IMR-90 (cell line): ENCODE results near the gene KIAA0040. TPM values are rescaled to one million over a fixed set of nuclear protein-coding genes. Genes with fewer than 3 reads are reported as not detected.

Experiments used
- ATAC-seq: fragments of 200-7000 bp; cut with Tn5 transposase; 2 replicates; pipeline ENCODE4 v1.9.1; 2020; ENCODE audit warnings: low read depth, mild to moderate bottlenecking, moderate library complexity
- BruUV-seq: library from RNA; stranded (reverse); fragments of 400-500 nt; replicated peaks from 2 replicates; lab custom pipeline; 2021; lab: Mats Ljungman, UMichigan
- CTCF ChIA-PET: fragments of 300-600 bp; formaldehyde crosslinking; extraction: SDS; loops from one replicate; lab custom pipeline; 2021; ENCODE audit warnings: antibody characterized with exemption; lab: Yijun Ruan, JAX
- POLR2A ChIA-PET: fragments of 300-600 bp; sonication (Branson Sonifier 250); formaldehyde crosslinking; loops from one replicate; lab custom pipeline; 2022; ENCODE audit warnings: antibody characterized with exemption; ENCODE audit not compliant: unreplicated experiment; lab: Charles Lee
- DNase-seq: peaks from one replicate; pipeline ENCODE4 v3.0.0; 2013
- H2AFZ ChIP-seq: replicated peaks from 2 replicates; pipeline ENCODE3; 2013; ENCODE audit warnings: low read length, mild to moderate bottlenecking; ENCODE audit not compliant: poor library complexity
- H2AK5ac ChIP-seq: 2 replicates; pipeline ENCODE4 v1.6.1; 2013; ENCODE audit warnings: low read depth, low read length, inconsistent platforms
- H2AK9ac ChIP-seq: replicated peaks from 2 replicates; pipeline ENCODE3; 2013; ENCODE audit warnings: mild to moderate bottlenecking, low read depth, low read length, moderate library complexity; ENCODE audit not compliant: poor library complexity
- H2BK120ac ChIP-seq: 2 replicates; pipeline ENCODE4 v1.6.1; 2013; ENCODE audit warnings: low read depth, low read length, inconsistent platforms
- H2BK15ac ChIP-seq: 3 replicates; pipeline ENCODE4 v1.6.1; 2013; ENCODE audit warnings: low read depth, low read length, inconsistent platforms
- H2BK20ac ChIP-seq: 2 replicates; pipeline ENCODE4 v1.6.1; 2013; ENCODE audit warnings: low read depth, mild to moderate bottlenecking, inconsistent platforms, low read length, moderate library complexity
- H2BK5ac ChIP-seq: 2 replicates; pipeline ENCODE4 v1.6.1; 2013; ENCODE audit warnings: mild to moderate bottlenecking, low read depth, low read length, inconsistent platforms; ENCODE audit not compliant: poor library complexity, severe bottlenecking
- H3K14ac ChIP-seq: replicated peaks from 2 replicates; pipeline ENCODE4 v1.6.1; 2013; ENCODE audit warnings: low read depth, low read length, inconsistent platforms
- H3K18ac ChIP-seq: 2 replicates; pipeline ENCODE4 v1.6.1; 2013; ENCODE audit warnings: low read depth, low read length, control low read depth
- H3K23ac ChIP-seq: 2 replicates; pipeline ENCODE4 v1.6.1; 2013; ENCODE audit warnings: low read depth, low read length, inconsistent platforms
- H3K27ac ChIP-seq: 2 replicates; pipeline ENCODE4 v1.5.1; 2013; ENCODE audit warnings: mild to moderate bottlenecking, control low read depth, low read length; ENCODE audit not compliant: insufficient read depth
- H3K27me3 ChIP-seq: 2 replicates; pipeline ENCODE4 v1.6.1; 2013; ENCODE audit warnings: low read length; ENCODE audit not compliant: control insufficient read depth, insufficient read depth
- H3K36me3 ChIP-seq: 2 replicates; pipeline ENCODE4 v1.6.1; 2013; ENCODE audit warnings: low read length, mixed read lengths; ENCODE audit not compliant: control insufficient read depth, insufficient read depth
- H3K4ac ChIP-seq: 2 replicates; pipeline ENCODE4 v1.6.1; 2013; ENCODE audit warnings: low read depth, low read length, inconsistent platforms
- H3K4me1 ChIP-seq: 2 replicates; pipeline ENCODE4 v1.6.1; 2013; ENCODE audit warnings: low read length, mixed read lengths; ENCODE audit not compliant: control insufficient read depth, insufficient read depth
- H3K4me2 ChIP-seq: 2 replicates; pipeline ENCODE4 v1.6.1; 2013; ENCODE audit warnings: low read depth, mild to moderate bottlenecking, control low read depth, low read length, moderate library complexity
- H3K4me3 ChIP-seq: 2 replicates; pipeline ENCODE4 v1.5.1; 2013; ENCODE audit warnings: low read depth, mild to moderate bottlenecking, control low read depth, low read length, moderate library complexity; ENCODE audit not compliant: insufficient read depth
- H3K56ac ChIP-seq: 2 replicates; pipeline ENCODE4 v1.6.1; 2013; ENCODE audit warnings: low read length, inconsistent platforms; ENCODE audit not compliant: insufficient read depth; ENCODE audit errors: extremely low read depth
- H3K79me1 ChIP-seq, 2 experiments: 2 replicates each; pipeline ENCODE4 v1.6.1; 2013; ENCODE audit warnings: low read length in 2 of 2, inconsistent platforms in 1 of 2, low read depth in 1 of 2
- H3K9ac ChIP-seq: 2 replicates; pipeline ENCODE4 v1.6.1; 2013; ENCODE audit warnings: low read depth, low read length, control low read depth
- H3K9me1 ChIP-seq: 2 replicates; pipeline ENCODE4 v1.6.1; 2013; ENCODE audit warnings: low read length, inconsistent platforms; ENCODE audit not compliant: insufficient read depth
- H3K9me3 ChIP-seq: 2 replicates; pipeline ENCODE4 v1.6.1; 2013; ENCODE audit warnings: low read length; ENCODE audit not compliant: control insufficient read depth, insufficient read depth
- H4K20me1 ChIP-seq: 2 replicates; pipeline ENCODE4 v1.6.1; 2013; ENCODE audit warnings: low read length, inconsistent platforms; ENCODE audit not compliant: insufficient read depth
- H4K5ac ChIP-seq: 2 replicates; pipeline ENCODE4 v1.6.1; 2013; ENCODE audit warnings: mild to moderate bottlenecking, low read depth, low read length, control low read depth
- H4K8ac ChIP-seq, 2 experiments: 2 replicates each; pipeline ENCODE4 v1.6.1; 2013; ENCODE audit warnings: low read depth in 2 of 2, low read length in 2 of 2, control low read depth in 1 of 2, inconsistent platforms in 1 of 2
- H4K91ac ChIP-seq: 2 replicates; pipeline ENCODE4 v1.6.1; 2013; ENCODE audit warnings: low read depth, low read length, inconsistent platforms; ENCODE audit not compliant: insufficient read depth
- CEBPB ChIP-seq: IDR thresholded peaks from 2 replicates; pipeline ENCODE4 v1.6.1; 2012; ENCODE audit warnings: low read depth, low read length, improper control_type of control experiment
- CHD1 ChIP-seq: IDR thresholded peaks from 2 replicates; pipeline ENCODE4 v1.6.1; 2012; ENCODE audit warnings: low read depth, low read length, improper control_type of control experiment
- FOS ChIP-seq: fragments of 150-350 bp; IDR thresholded peaks from 2 replicates; pipeline ENCODE4 v1.6.1; 2016; ENCODE audit warnings: low read depth, low read length
- MAFK ChIP-seq: IDR thresholded peaks from 2 replicates; pipeline ENCODE4 v1.6.1; 2012; ENCODE audit warnings: low read depth, low read length, improper control_type of control experiment
- MAZ ChIP-seq: IDR thresholded peaks from 2 replicates; pipeline ENCODE4 v1.6.1; 2012; ENCODE audit warnings: low read depth, mild to moderate bottlenecking, low read length, improper control_type of control experiment, moderate library complexity, borderline replicate concordance
- MXI1 ChIP-seq: IDR thresholded peaks from 2 replicates; pipeline ENCODE4 v1.6.1; 2012; ENCODE audit warnings: low read depth, mild to moderate bottlenecking, low read length, moderate library complexity, borderline replicate concordance
- NFE2L2 ChIP-seq: fragments of 150-350 bp; IDR thresholded peaks from 2 replicates; pipeline ENCODE4 v1.6.1; 2016; ENCODE audit warnings: low read depth, mild to moderate bottlenecking, low read length
- POLR2A ChIP-seq: IDR thresholded peaks from 2 replicates; pipeline ENCODE4 v1.6.1; 2012; ENCODE audit warnings: mild to moderate bottlenecking, low read depth, low read length
- RAD21 ChIP-seq: IDR thresholded peaks from 2 replicates; pipeline ENCODE4 v1.6.1; 2012; ENCODE audit warnings: low read length, improper control_type of control experiment
- RCOR1 ChIP-seq: IDR thresholded peaks from 2 replicates; pipeline ENCODE4 v1.6.1; 2012; ENCODE audit warnings: mild to moderate bottlenecking, low read length, improper control_type of control experiment; ENCODE audit not compliant: insufficient replicate concordance
- RFX5 ChIP-seq: IDR thresholded peaks from 2 replicates; pipeline ENCODE4 v1.8.0; 2012; ENCODE audit warnings: low read depth, mild to moderate bottlenecking, low read length, moderate library complexity
- SMC3 ChIP-seq: fragments of 150-350 bp; IDR thresholded peaks from 2 replicates; pipeline ENCODE4 v1.6.1; 2016; ENCODE audit warnings: low read depth, mild to moderate bottlenecking, antibody characterized with exemption, low read length, moderate library complexity
- whole genome bisulfite sequencing, 2 experiments: methylation state at CpG; one replicate each; pipeline versions ENCODE4 v1.1.5 to v1.1.7; 2013; ENCODE audit warnings: missing lambda C conversion rate in 2 of 2; ENCODE audit not compliant: insufficient read length in 1 of 2; ENCODE audit errors: extremely low coverage in 2 of 2; 5-methylcytosine and 5-hydroxymethylcytosine counted together
- dilution Hi-C: fragments of 300-500 bp; cut with HindIII; formaldehyde crosslinking; loops from one replicate; pipeline ENCODE4 v1.14.3; 2018; ENCODE audit warnings: low sequenced_read_pairs; ENCODE audit not compliant: unreplicated experiment
- in situ Hi-C: fragments of 300-500 bp; cut with MboI; formaldehyde crosslinking; loops from 3 replicates; pipeline ENCODE4 v1.14.3; 2019; ENCODE audit warnings: low sequenced_read_pairs, inconsistent platforms, mixed read lengths
- intact Hi-C: fragments of 100-400 bp; cut with micrococcal nuclease; formaldehyde crosslinking; loops from 2 replicates; pipeline ENCODE4 v1.10.0; 2022
- polyA plus RNA-seq, 3 experiments: library from polyadenylated mRNA; depleted of rRNA; stranded (reverse); fragments of >200 nt; gene quantifications; 2 replicates each; pipeline ENCODE4 v1.2.3, GENCODE V29; 2012; ENCODE audit warnings: low replicate concordance in 1 of 3
- total RNA-seq: library from RNA; depleted of rRNA; stranded (reverse); fragments of >200 nt; gene quantifications from 2 replicates; pipeline ENCODE4 v1.2.3, GENCODE V29; 2012
- TF ChIP-seq, protein P1 (sequence below): fragments of 150-350 bp; IDR thresholded peaks from 2 replicates; pipeline ENCODE4 v1.6.1; 2017; ENCODE audit warnings: mild to moderate bottlenecking, antibody characterized with exemption, low read length, low read depth
- TF ChIP-seq, protein P2 (sequence below): conservative IDR thresholded peaks from 2 replicates; pipeline ENCODE4 v1.5.1; 2012; ENCODE audit warnings: mild to moderate bottlenecking, low read depth, low read length, improper control_type of control experiment
- TF ChIP-seq, protein P3 (sequence below): fragments of 150-350 bp; IDR thresholded peaks from 2 replicates; pipeline ENCODE4 v1.6.1; 2016; ENCODE audit warnings: low read depth, mild to moderate bottlenecking, low read length, moderate library complexity, borderline replicate concordance

The KIAA0040 gene
- total and polyA plus RNA-seq, 2 of the 4 experiments (the other 2 are of a cell fraction), result 0.05 to 0.18 TPM

- no peaks in the 10 kb centered on the region for H3K9me1 ChIP-seq
- H3K4me3 ChIP-seq, result no peak overlapping the region
- no peak overlapping the region for H2AK5ac ChIP-seq
- BruUV-seq, result no TSS peak
- no peak overlapping the region for H2BK120ac ChIP-seq
- ATAC-seq (peak; percentile 98), DNase-seq (peak; percentile 28)
- no peaks in the 10 kb centered on the region for H3K36me3 ChIP-seq
- H3K14ac ChIP-seq, result no peak overlapping the region
- H3K4ac ChIP-seq, result no peak overlapping the region
- 60% methylated on average over 4 of the region's 21 CpGs; no CpG with 5 or more reads in 1 of the 2 experiments for WGBS, 2 experiments
- intact Hi-C loops, result loop anchor here (1.0 kb wide), 1 partner anchor 117 kb away; no protein-coding TSS in a partner anchor
- H2AK9ac ChIP-seq, result no peak overlapping the region
- dilution Hi-C loops, result no loop called here
- no peak overlapping the region for H3K27ac ChIP-seq
- CTCF ChIA-PET, result interaction anchor here (0.6 to 2.0 kb wide), 12 partner anchors 9 to 333 kb away, joined by 3 to 18 read pairs (median 3); no protein-coding TSS in a partner anchor
- no peaks in the 10 kb centered on the region for H3K79me1 ChIP-seq
- peak overlapping the region; percentile 77 for H2AFZ ChIP-seq
- peaks cover 5% of the 10 kb centered on the region; the same call in 1 of the 2 replicates for H3K27me3 ChIP-seq
- no peak overlapping the region for H3K18ac ChIP-seq
- no peak overlapping the region for H2BK20ac ChIP-seq
- H3K9ac ChIP-seq, result no peak overlapping the region
- no peak overlapping the region for H2BK5ac ChIP-seq
- POLR2A ChIA-PET, result no interaction called here
- no peaks in the 10 kb centered on the region for H3K9me3 ChIP-seq
- H4K5ac ChIP-seq, result no peak overlapping the region
- H4K20me1 ChIP-seq, result no peaks in the 10 kb centered on the region
- no peak overlapping the region for H2BK15ac ChIP-seq
- H4K8ac ChIP-seq, result no peak overlapping the region
- no peaks in the 10 kb centered on the region for H3K4me1 ChIP-seq
- H3K23ac ChIP-seq, result no peak overlapping the region
- no peak overlapping the region for H4K91ac ChIP-seq
- no peak overlapping the region for H3K4me2 ChIP-seq
- H3K56ac ChIP-seq, result no peak overlapping the region
- in situ Hi-C loops, result loop anchor here (10.0 kb wide), 1 partner anchor 372 kb away; no protein-coding TSS in a partner anchor
- TF ChIP-seq MAFK (no peak), MAZ (peak; percentile 35; the same call in 1 of the 2 replicates), MXI1 (no peak), NFE2L2 (no peak), RFX5 (no peak), CHD1 (no peak), RAD21 (no peak; the same call in 1 of the 2 replicates), SMC3 (peak; percentile 43), RCOR1 (no peak), FOS (no peak), CEBPB (no peak), POLR2A (no peak)
- TF ChIP-seq, protein P1, sequence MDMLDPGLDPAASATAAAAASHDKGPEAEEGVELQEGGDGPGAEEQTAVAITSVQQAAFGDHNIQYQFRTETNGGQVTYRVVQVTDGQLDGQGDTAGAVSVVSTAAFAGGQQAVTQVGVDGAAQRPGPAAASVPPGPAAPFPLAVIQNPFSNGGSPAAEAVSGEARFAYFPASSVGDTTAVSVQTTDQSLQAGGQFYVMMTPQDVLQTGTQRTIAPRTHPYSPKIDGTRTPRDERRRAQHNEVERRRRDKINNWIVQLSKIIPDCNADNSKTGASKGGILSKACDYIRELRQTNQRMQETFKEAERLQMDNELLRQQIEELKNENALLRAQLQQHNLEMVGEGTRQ, result 0 out of 2 replicates have a peak, but pooled peaks have one; percentile 3
- TF ChIP-seq, protein P2, sequence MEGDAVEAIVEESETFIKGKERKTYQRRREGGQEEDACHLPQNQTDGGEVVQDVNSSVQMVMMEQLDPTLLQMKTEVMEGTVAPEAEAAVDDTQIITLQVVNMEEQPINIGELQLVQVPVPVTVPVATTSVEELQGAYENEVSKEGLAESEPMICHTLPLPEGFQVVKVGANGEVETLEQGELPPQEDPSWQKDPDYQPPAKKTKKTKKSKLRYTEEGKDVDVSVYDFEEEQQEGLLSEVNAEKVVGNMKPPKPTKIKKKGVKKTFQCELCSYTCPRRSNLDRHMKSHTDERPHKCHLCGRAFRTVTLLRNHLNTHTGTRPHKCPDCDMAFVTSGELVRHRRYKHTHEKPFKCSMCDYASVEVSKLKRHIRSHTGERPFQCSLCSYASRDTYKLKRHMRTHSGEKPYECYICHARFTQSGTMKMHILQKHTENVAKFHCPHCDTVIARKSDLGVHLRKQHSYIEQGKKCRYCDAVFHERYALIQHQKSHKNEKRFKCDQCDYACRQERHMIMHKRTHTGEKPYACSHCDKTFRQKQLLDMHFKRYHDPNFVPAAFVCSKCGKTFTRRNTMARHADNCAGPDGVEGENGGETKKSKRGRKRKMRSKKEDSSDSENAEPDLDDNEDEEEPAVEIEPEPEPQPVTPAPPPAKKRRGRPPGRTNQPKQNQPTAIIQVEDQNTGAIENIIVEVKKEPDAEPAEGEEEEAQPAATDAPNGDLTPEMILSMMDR, result peak; percentile 70
- TF ChIP-seq, protein P3, sequence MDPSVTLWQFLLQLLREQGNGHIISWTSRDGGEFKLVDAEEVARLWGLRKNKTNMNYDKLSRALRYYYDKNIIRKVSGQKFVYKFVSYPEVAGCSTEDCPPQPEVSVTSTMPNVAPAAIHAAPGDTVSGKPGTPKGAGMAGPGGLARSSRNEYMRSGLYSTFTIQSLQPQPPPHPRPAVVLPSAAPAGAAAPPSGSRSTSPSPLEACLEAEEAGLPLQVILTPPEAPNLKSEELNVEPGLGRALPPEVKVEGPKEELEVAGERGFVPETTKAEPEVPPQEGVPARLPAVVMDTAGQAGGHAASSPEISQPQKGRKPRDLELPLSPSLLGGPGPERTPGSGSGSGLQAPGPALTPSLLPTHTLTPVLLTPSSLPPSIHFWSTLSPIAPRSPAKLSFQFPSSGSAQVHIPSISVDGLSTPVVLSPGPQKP, result no peak
Observed at GRCh38 chr1:175146529-175147213, 45.9 kb downstream of the KIAA0040 start.
